ENCODE data around the gene PROK1.
"Not testable (repeated sequence)": the region's sequence is repeated elsewhere in the genome, so short reads cannot be mapped to it uniquely, and the experiment has no call there.

The PROK1 gene

GRCh38 chr1:110434946-110435345 lies 16.0 kb upstream of the PROK1 start:
- no peak for DNase-seq

DNA sequence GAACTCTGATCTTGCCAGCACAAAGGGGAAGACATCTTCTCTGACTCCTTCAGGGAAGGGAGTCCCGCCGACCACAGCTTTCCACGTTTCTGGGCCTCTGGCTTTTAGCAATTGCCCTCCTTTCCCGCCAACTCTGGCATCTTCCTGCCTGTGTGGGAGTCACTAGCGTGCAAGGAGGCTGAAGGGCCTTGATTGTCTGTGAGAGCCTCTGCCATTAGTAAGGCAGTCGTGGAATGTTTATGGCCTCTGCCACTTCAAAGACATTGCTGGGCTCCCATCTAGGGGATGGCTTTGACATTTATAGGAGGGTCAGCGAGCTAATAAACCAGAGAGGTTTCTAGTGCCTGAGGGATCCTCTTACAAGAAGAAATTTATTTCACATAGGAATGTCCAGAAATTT lies 14.3 kb upstream of the PROK1 start:
- DNase-seq: no peak

DNA sequence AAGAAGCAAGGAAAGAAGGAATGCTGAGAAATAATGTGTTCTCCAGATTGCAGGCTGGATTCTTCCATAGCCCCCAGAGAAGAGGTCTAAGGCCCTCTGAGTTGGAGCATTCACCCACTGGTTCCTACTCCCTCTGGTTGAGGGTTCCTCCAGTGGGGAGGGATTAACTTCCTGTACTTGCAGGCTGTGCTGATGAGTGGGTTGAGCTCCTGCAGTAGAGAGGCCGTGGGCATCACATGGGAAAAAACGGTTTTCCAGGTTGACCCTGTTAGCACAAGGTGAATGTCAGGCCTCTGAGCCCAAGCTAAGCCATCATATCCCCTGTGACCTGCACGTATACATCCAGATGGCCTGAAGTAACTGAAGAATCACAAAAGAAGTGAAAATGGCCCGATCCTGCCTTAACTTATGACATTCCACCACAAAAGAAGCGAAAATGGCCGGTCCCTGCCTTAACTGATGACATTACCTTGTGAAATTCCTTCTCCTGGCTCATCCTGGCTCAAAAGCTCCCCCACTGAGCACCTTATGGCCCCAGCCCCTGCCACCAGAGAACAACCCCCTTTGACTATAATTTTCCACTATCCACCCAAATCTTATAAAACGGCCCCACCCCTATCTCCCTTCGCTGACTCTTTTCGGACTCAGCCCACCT lies 13.2 kb upstream of the PROK1 start:
- DNase-seq: not testable (repeated sequence)

DNA sequence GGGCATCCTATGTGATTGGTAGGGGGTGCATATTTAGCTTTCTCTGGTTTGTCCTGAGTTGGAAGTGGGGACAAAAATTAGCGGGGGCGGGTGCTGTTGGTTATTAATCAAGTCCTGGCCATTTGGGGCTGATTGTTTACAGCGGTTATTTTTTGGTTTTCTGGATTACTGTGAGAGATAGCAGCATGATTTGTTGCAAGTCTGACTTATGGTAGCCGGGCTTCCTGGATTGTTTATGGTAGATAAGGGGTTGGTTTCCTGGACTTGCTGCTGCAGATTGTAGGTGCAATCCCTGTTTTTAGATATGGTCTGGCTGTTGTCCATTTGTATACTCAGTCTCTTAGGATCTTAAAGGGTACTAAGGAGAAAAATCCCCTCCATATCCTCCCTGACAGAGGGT lies 12.1 kb upstream of the PROK1 start:
- no peak for DNase-seq

- DNase-seq: not testable (repeated sequence)
Observed at GRCh38 chr1:110439873-110440272, 11.1 kb upstream of the PROK1 start.

GRCh38 chr1:110440877-110441276 lies 10.1 kb upstream of the PROK1 start:
- DNase-seq: no peak

DNA sequence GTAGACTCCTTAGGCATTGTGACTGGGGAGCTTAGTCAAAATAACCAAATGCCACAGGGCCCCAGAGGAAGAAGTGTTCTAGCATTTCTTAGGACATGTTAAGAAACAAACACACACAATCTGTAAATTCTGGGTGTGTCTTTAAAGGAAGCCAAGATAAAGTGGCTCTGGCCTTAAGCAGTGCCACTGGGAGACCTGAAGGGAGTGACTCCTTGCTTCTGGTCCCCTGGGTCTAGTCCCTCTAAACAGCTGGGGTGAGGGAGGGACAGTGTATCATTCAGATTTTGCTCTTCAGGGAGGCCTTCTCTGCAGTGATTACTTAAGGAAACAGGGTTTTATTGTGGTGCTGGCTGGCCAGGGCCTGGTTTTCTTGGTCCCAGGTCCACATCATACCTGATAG lies 9.1 kb upstream of the PROK1 start:
- no peak for DNase-seq

DNA sequence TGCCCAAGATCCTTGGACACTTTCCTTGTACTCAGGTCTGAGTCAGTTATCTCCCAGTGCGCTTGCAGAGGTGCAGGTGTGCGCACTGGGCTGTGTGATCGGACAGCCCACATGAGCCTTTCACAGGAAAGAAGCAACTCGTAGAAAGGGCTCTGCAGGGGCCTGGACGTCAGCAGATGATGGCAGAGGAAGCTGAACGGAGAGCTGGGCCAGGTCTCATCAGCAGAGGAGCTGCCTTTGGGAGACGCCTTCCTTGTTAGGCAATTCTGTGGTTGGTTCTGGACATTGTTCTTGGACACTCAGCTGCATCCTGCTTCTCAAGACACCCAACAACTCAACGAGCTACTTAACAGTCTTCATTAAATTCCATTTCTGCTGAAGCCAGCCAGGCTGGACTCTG lies 7.5 kb upstream of the PROK1 start:
- DNase-seq: no peak

- no peak for DNase-seq
Observed at GRCh38 chr1:110444561-110444960, 6.4 kb upstream of the PROK1 start.

- DNase-seq: no peak
Observed at GRCh38 chr1:110449661-110450651, 993 bp upstream of the PROK1 start.

- DNase-seq: no peak
Observed at GRCh38 chr1:110452330-110452729, 1.4 kb downstream of the PROK1 start.

DNA sequence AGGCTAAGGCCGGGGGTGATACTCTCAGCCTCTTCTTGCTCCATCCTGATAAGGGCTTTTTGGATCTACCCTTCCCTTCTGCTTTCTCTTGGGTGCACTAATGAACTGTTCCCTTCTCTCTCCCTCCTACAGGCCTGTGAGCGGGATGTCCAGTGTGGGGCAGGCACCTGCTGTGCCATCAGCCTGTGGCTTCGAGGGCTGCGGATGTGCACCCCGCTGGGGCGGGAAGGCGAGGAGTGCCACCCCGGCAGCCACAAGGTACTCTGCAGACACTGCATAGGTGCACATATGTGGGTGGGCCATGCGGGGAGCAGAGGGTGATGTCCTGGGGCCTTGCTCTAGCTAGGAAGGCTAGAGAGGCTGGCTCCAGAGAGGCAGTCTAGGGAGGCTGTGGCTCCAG lies 2.9 kb downstream of the PROK1 start:
- DNase-seq: no peak

GRCh38 chr1:110454328-110454727 lies 3.4 kb downstream of the PROK1 start:
- DNase-seq: no peak

DNA sequence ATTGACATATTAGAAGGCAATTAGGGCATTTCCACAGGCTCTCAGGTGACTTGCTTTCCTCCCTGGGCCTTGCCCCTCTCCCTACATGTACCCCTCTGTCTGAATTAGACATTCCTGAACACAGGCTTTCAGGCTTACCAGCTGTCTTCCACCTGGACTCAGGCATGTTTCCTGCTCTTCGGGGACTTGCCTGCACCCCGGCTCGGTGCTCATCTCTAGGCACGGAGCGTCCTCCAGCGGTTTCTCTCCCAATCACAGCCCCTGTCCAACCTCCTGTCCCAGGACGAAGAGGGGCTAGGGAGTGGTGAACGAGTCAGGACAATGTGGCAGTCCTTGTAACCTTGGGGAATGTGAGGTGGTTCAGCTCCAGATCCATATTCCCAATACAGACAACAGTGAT lies 4.2 kb downstream of the PROK1 start:
- no peak for DNase-seq

- no peak for DNase-seq
Observed at GRCh38 chr1:110457206-110457605, 6.3 kb downstream of the PROK1 start.

DNA sequence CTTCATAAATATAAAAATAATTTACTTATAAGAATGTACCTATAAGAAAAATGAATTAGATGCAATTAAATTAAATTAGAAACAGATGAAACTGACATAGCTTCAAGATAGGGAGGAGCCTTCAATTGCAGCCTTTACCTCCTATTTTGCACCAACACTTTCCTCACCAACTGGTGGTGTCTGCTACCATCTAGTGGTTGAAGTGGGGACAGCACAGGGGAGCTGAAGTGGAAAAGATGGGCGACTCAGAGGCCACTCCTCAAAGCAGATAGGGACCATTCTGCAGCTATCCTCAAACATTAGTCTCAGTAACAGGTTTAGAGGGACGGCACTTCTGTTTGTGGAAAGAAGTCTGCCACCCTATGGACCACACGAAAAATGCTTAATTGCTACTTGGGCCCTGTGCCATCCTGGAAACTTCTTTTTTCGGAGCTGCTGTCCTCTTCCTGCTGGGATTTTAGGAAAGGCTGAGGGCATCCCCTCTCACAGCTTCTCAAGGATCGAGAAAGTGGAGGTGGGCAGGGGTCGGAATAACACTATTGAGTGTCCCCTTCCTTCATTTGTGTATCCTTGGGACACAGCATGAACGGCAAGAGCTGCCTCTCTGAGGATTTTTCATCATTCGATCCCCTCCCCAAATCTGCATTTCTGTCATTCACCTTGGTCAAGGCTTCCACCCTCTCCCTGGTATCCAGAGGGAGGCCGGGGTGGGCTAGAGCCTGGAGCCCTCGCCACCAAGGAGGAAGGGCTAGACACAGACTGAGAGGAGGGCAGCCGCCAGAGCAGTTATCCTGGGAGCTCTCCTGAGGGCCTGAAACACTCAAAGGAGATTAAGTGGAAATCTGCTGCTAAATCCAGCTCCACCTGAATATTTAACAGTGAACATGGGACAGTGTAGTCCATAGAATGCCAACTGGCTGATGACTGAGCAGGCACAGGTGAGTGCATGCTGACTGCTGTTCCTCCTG lies 9.6 kb downstream of the PROK1 start:
- DNase-seq: peak; percentile 11

DNA sequence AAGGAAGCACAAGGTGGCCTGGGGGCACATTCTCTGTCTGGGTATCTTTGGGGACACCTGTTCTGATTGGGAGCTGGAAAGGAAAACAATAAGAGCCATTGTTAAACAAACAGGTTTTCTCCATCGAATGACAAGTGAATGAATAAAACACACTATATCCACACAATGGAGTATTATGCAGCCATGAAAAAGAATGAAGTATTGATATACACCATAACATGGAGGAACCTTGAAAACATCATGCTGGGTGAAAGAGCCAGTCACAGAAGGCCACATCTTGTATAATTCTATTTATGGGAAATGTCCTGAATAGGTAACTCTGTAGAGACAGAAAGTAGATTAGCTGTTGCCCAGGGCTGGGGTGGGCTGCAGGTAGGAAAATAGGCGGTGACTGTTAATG lies 11.1 kb downstream of the PROK1 start:
- DNase-seq: no peak

DNA sequence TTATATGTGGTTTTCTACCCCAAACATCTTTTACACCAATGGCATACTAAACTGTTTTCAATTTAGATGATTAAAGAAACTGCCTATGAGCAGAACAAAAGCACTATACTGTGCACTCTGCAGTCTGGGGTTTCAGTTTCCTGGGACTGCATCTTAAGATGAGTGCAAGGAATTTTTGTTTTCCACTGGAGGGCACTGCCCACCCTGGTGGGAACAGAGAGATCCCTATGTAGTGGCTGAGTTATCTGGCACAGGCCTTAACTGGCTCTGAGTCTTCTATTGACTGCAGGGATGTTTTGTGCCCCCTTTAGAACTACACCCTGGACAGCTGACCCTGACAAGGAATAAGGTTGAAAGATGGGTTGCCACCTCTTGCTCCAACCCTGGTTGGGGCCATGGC lies 12.0 kb downstream of the PROK1 start:
- DNase-seq: no peak

DNA sequence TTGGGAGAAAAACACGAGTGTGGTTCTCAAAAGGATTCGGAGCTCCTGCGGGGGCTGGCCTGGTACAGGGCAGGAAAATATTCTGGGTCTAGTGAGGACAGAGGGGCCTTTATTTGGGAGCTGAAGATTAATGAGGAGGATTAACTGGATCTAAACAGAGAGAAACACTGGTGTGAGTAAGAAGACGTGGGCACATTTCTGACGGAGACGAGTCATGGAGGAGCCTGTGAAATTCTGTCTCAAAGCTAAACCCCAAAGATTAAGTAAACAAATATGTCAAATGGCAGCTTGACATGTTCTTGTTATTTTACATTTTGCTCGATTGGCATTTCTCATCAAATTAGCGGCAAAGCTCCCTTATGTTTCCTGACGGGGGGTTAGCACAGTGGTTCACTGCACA lies 12.8 kb downstream of the PROK1 start:
- DNase-seq: no peak

- no peak for DNase-seq
Observed at GRCh38 chr1:110464340-110464739, 13.4 kb downstream of the PROK1 start.

DNA sequence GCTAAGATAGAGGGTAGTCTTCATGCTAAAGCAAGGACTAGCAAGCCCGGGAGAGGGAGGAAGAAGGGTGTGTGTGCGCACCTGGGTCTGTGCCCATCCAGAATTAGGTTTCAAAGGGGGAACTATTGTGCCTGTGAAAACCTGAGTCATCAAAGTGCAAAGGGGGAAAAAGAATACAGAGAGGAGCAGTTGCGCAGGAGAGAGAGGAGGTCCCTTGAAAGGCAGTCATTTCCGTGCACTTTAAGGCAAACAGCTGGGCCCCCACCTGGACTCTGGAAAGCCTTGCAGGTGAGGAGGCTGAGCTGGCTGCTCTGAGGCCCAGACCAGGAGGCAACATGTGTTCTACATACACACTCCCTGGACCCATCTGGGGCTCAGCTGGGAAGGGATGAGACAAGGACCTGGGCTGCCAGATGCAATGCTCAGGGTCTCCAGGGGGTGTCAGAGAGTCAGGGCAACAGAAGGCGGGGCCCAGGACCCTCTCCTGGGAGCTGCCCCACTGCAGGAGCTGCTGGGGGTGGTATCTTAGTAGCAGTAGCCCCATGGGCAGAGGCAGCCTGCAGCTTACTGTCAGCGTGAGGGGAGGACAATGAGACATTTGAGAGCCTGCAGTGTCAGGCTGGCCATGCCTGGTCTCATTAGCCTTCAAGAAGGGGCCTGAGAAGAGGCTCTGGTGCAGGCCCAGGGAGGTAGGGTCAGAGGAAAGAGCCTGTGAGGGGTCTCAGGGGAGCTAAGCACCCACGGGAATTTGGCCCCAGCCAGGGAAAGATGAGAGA lies 14.3 kb downstream of the PROK1 start:
- DNase-seq: no peak

DNA sequence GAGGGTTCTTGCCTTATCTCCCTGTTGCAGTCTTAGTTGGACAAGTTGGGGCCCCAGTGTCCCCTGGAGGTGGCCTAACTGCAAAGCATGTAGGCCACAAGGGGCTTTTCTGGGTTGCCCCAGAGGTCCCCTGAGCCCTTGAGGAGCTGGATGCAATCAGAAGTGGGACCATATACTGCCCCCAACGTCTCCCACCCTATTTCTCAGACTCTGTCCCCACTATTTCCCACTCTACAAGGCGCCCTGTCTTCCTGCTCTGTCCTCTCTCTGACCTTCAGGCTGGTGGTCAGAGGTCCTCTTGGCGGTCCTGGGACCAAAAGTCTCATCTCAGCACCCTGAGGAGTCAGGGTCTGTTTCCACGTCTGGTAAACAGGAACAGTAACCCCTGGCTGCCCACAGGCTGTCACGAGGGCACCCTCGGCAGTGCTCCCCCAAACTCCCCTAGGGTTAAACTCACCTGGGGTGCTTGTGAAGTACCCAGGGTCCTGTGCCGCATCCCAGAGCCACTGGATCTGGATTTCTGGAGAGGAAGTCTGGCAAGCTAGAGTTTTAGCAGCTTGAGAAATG lies 14.9 kb downstream of the PROK1 start:
- DNase-seq: no peak
